GM10248 (cell line): ENCODE results near the gene TRMT2B.
"Not testable (repeated sequence)": the region's sequence is repeated elsewhere in the genome, so short reads cannot be mapped to it uniquely, and the experiment has no call there.

ENCODE experiments used
- CTCF ChIA-PET: fragments of 300-600 bp; sonication (Branson Sonifier 250); formaldehyde crosslinking; extraction: SDS; loops from one replicate; lab custom pipeline; 2021; ENCODE audit warnings: antibody characterized with exemption; lab: Yijun Ruan, JAX
- POLR2A ChIA-PET: fragments of 350-650 bp; sonication (Branson Sonifier 250); formaldehyde crosslinking; extraction: SDS; loops from one replicate; lab custom pipeline; 2020; ENCODE audit warnings: antibody characterized with exemption; lab: Yijun Ruan, JAX
- DNase-seq: peaks from one replicate; pipeline ENCODE4 v3.0.0; 2012; ENCODE audit errors: extremely low spot score
- CTCF ChIP-seq: IDR thresholded peaks from 2 replicates; pipeline ENCODE4 v1.5.1; 2012; ENCODE audit warnings: mild to moderate bottlenecking, low read depth; ENCODE audit errors: extremely low read depth, missing control alignments, control extremely low read depth

TRMT2B gene

GRCh38 chrX:101040197-101040596 is 11.7 kb downstream of the TRMT2B start:
- no peak for TF ChIP-seq CTCF
- ChIA-PET CTCF (interaction anchor here (0.6 kb wide), 1 partner anchor 8 kb away, joined by 3 read pairs; no protein-coding TSS in a partner anchor), POLR2A (no interaction called here)
- no peak for DNase-seq

- CTCF ChIA-PET, result no interaction called here
- no peak for TF ChIP-seq CTCF
- POLR2A ChIA-PET, result no interaction called here
- no peak for DNase-seq
Measured at GRCh38 chrX:101037231-101037630, 14.7 kb downstream of the TRMT2B start.

- ChIA-PET POLR2A (no interaction called here), CTCF (no interaction called here)
- no peak for DNase-seq
- TF ChIP-seq CTCF, result no peak
Measured at GRCh38 chrX:101029665-101030064, 22.2 kb downstream of the TRMT2B start.

GRCh38 chrX:101028562-101028961 is 23.3 kb downstream of the TRMT2B start:
- no peak for DNase-seq
- ChIA-PET CTCF (no interaction called here), POLR2A (no interaction called here)
- TF ChIP-seq CTCF, result no peak

- no peak for TF ChIP-seq CTCF
- ChIA-PET POLR2A (no interaction called here), CTCF (no interaction called here)
- DNase-seq, result no peak
Measured at GRCh38 chrX:101025126-101025525, 26.8 kb downstream of the TRMT2B start.

- no peak for DNase-seq
- POLR2A ChIA-PET, result no interaction called here
- TF ChIP-seq CTCF, result no peak
- CTCF ChIA-PET, result no interaction called here
Measured at GRCh38 chrX:101022020-101022419, 29.9 kb downstream of the TRMT2B start.

GRCh38 chrX:101012031-101012430 is 39.9 kb downstream of the TRMT2B start:
- DNase-seq, POLR2A ChIA-PET, CTCF ChIA-PET: not testable (repeated sequence)
